Fibroblast of the conjunctiva (primary cell): Measurements from ENCODE around the gene OGG1.

Experiments
- DNase-seq: peaks from one replicate; pipeline ENCODE4 v3.0.0-alpha.2; 2010; ENCODE audit warnings: low read depth

The OGG1 gene

GRCh38 chr3:9727743-9728142 lies 22.0 kb upstream of the OGG1 start:
- no peak for DNase-seq

GRCh38 chr3:9729419-9729818 lies 20.3 kb upstream of the OGG1 start:
- DNase-seq: no peak

- no peak for DNase-seq
Measured at GRCh38 chr3:9730657-9731205, 19.0 kb upstream of the OGG1 start.

GRCh38 chr3:9731206-9732079 lies 18.3 kb upstream of the OGG1 start, which contains the start of gene BRPF1:
Gene BRPF1 (plus strand): TSS chr3:9731735. CDS start chr3:9734141, 2,406 bp downstream.
- peak; percentile 99 for DNase-seq

GRCh38 chr3:9732080-9732739 lies 17.5 kb upstream of the OGG1 start:
- no peak for DNase-seq

- DNase-seq: no peak
Measured at GRCh38 chr3:9732740-9733115, 17.0 kb upstream of the OGG1 start.

GRCh38 chr3:9736831-9737230 lies 12.9 kb upstream of the OGG1 start:
- no peak for DNase-seq

GRCh38 chr3:9739181-9739580 lies 10.6 kb upstream of the OGG1 start:
- no peak for DNase-seq

- DNase-seq: no peak
Measured at GRCh38 chr3:9742560-9742959, 7.2 kb upstream of the OGG1 start.

GRCh38 chr3:9743548-9743947 lies 6.2 kb upstream of the OGG1 start:
- DNase-seq: no peak

- DNase-seq: no peak
Measured at GRCh38 chr3:9744162-9744561, 5.6 kb upstream of the OGG1 start.

GRCh38 chr3:9745521-9745920 lies 4.2 kb upstream of the OGG1 start:
- no peak for DNase-seq

GRCh38 chr3:9746330-9746729 lies 3.4 kb upstream of the OGG1 start:
- DNase-seq: peak; percentile 82

- no peak for DNase-seq
Measured at GRCh38 chr3:9747267-9747666, 2.5 kb upstream of the OGG1 start.

GRCh38 chr3:9748031-9748430 lies 1.7 kb upstream of the OGG1 start:
- no peak for DNase-seq

- no peak for DNase-seq
Measured at GRCh38 chr3:9749296-9749644, 482 bp upstream of the OGG1 start.

GRCh38 chr3:9750556-9751411 lies 1.0 kb downstream of the OGG1 start:
- DNase-seq: no peak

GRCh38 chr3:9754678-9755077 lies 4.9 kb downstream of the OGG1 start:
- DNase-seq: no peak

- no peak for DNase-seq
Measured at GRCh38 chr3:9757427-9757826, 7.7 kb downstream of the OGG1 start.

GRCh38 chr3:9760779-9761505 lies 11.2 kb downstream of the OGG1 start:
- no peak for DNase-seq

GRCh38 chr3:9761919-9762318 lies 12.2 kb downstream of the OGG1 start:
- DNase-seq: no peak

- no peak for DNase-seq
Measured at GRCh38 chr3:9762871-9763270, 13.1 kb downstream of the OGG1 start.
